ENCODE measurements around the gene KCNQ1. TPM values are rescaled to one million over a fixed set of nuclear protein-coding genes. Genes with fewer than 3 reads are reported as not detected.

The KCNQ1 gene
- total RNA-seq, 1 donor from 2014 or later, result 3.4 TPM

GRCh38 chr11:2896047-2896446 is 451.2 kb downstream of the KCNQ1 start:
- no peak overlapping the region for H3K27ac Mint-ChIP-seq
- no peak overlapping the region for H3K4me3 Mint-ChIP-seq (ENCODE audit: low read depth)
- intact Hi-C loops (cut with micrococcal nuclease), result loop anchor here (10.0 kb wide), 1 partner anchor 591 kb away; the partner anchor contains the start of genes C11orf21 and TSPAN32

GRCh38 chr11:2897048-2897447 is 452.2 kb downstream of the KCNQ1 start:
- DNase-seq (ENCODE audit: low spot score), result no peak
- intact Hi-C loops (cut with micrococcal nuclease), result loop anchor here (10.0 kb wide), 1 partner anchor 592 kb away; the partner anchor contains the start of genes C11orf21 and TSPAN32
- Mint-ChIP-seq H3K27me3 (ENCODE audit: low read depth) (no peaks in the 10 kb centered on the region), H3K36me3 (ENCODE audit: low read depth) (no peaks in the 10 kb centered on the region), H3K27ac (no peak overlapping the region), H3K9me3 (no peaks in the 10 kb centered on the region), H3K4me3 (ENCODE audit: low read depth) (no peak overlapping the region), H3K4me1 (ENCODE audit: low read depth) (peaks cover 35% of the 10 kb centered on the region)

More at GRCh38 chr11:2896047-2896446, 451.2 kb downstream of the KCNQ1 start:
- no peaks in the 10 kb centered on the region for H3K9me3 Mint-ChIP-seq
- no peaks in the 10 kb centered on the region for H3K36me3 Mint-ChIP-seq (ENCODE audit: low read depth)
- no peak for DNase-seq (ENCODE audit: low spot score)
- no peaks in the 10 kb centered on the region for H3K27me3 Mint-ChIP-seq (ENCODE audit: low read depth)
- peaks cover 35% of the 10 kb centered on the region for H3K4me1 Mint-ChIP-seq (ENCODE audit: low read depth)

- H3K4me1 Mint-ChIP-seq (ENCODE audit: low read depth), result peaks cover 30% of the 10 kb centered on the region
- DNase-seq (ENCODE audit: low spot score), result peak; percentile 56
- H3K27me3 Mint-ChIP-seq (ENCODE audit: low read depth), result no peaks in the 10 kb centered on the region
- peak overlapping the region; percentile 78 for H3K4me3 Mint-ChIP-seq (ENCODE audit: low read depth)
- intact Hi-C loops (cut with micrococcal nuclease), result loop anchor here (10.0 kb wide), 1 partner anchor 594 kb away; the partner anchor contains the start of genes C11orf21 and TSPAN32
- peak overlapping the region; percentile 93 for H3K27ac Mint-ChIP-seq
- no peaks in the 10 kb centered on the region for H3K36me3 Mint-ChIP-seq (ENCODE audit: low read depth)
- no peaks in the 10 kb centered on the region for H3K9me3 Mint-ChIP-seq
Measured at GRCh38 chr11:2898366-2899079, 453.7 kb downstream of the KCNQ1 start.

Other genes with a start within 250 kb of the KCNQ1 start
- 0.23 and 0.25 TPM in 2 replicates for gene ASCL2, start 174.4 kb upstream of the KCNQ1 start, total RNA-seq
- 3.1 and 3.4 TPM in 2 replicates for gene C11orf21, start 143.1 kb upstream of the KCNQ1 start, total RNA-seq
- gene TSPAN32, start 143.0 kb upstream of the KCNQ1 start, total RNA-seq, result 4.6 and 4.8 TPM in 2 replicates
- 211 and 219 TPM in 2 replicates for gene CD81, start 67.7 kb upstream of the KCNQ1 start, total RNA-seq
- gene TSSC4, start 44.3 kb upstream of the KCNQ1 start, total RNA-seq, result 46.6 and 48.9 TPM in 2 replicates
- gene TRPM5, start 494 bp upstream of the KCNQ1 start, total RNA-seq, result not detected in 2 replicates